ENCODE data around the gene DSCAML1.

DNA sequence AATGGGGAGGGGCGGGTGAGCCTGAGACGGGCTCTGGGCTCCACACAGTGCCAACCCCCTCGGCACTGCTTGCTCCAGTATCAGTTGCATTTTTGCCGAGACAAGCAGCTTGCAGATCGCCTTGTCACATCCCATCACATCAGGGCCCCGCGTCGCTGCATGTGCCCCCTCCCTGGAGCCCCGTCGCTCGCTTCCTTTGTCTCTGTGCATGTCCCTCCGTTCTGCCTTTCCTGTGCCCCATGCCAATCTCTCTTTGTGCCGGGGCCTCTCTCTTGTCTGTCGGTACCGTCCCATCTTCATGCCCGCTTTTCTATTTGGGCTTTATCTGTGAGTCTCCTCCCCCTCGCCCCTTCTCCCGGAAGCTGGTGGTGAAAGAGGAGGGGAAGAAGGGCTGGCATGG is 267.2 kb downstream of the DSCAML1 start:
- TF ChIP-seq SP1 (IDR thresholded peaks at IDR 0.05): no peak
- no peak for TF ChIP-seq BHLHE40 (IDR thresholded peaks at IDR 0.05; ENCODE audit: borderline replicate concordance)
- no peak for TF ChIP-seq FOXM1 (IDR thresholded peaks at IDR 0.05; ENCODE audit: borderline replicate concordance)
- no peak for TF ChIP-seq ARNT (IDR thresholded peaks at IDR 0.05)
- no peak for TF ChIP-seq FOXK2 (IDR thresholded peaks at IDR 0.05)
- TF ChIP-seq ELF4 (IDR thresholded peaks at IDR 0.05): no peak
- no peak for TF ChIP-seq SUZ12 (IDR thresholded peaks at IDR 0.05)
- no peak for TF ChIP-seq HDGF (IDR thresholded peaks at IDR 0.05; ENCODE audit: borderline replicate concordance)
- no peak for TF ChIP-seq PKNOX1 (IDR thresholded peaks at IDR 0.05)
- TF ChIP-seq FOXA1 (IDR thresholded peaks at IDR 0.05): no peak
